Frontal cortex (tissue), 4 donors: ENCODE results near the gene HIRIP3. TPM values are rescaled to one million over a fixed set of nuclear protein-coding genes. Genes with fewer than 3 reads are reported as not detected.
"Not testable (repeated sequence)": the region's sequence is repeated elsewhere in the genome, so short reads cannot be mapped to it uniquely, and the experiment has no call there.

ENCODE experiments used
- DNase-seq, 2 donors: peaks; one replicate each; pipeline ENCODE4 v3.0.0; 2012; ENCODE audit warnings: low spot score in 2 of 2
- FAIRE-seq: peaks from 2 replicates; lab custom pipeline; 2012; peaks lifted over from hg19 to GRCh38; lab: Jason Lieb, UNC
- total RNA-seq: library from RNA; depleted of rRNA; stranded (reverse); fragments of >200 nt; gene quantifications from one replicate; pipeline ENCODE4 v1.2.3, GENCODE V29; 2014
- donor health status: control.
- donor health status: control.
- donor health status: control.

Gene HIRIP3
- 12.6 TPM for total RNA-seq

GRCh38 chr16:29995324-29995910 is at the start of gene HIRIP3:
Gene HIRIP3 (minus strand): TSS chr16:29995617. CDS start chr16:29995605, 12 bp downstream.
- no peak for FAIRE-seq
- peak; percentile 89 to 91 for DNase-seq

- DNase-seq, result no peak
Observed at GRCh38 chr16:30041841-30042240, 46.4 kb upstream of the HIRIP3 start.

GRCh38 chr16:30040690-30041089 is 45.3 kb upstream of the HIRIP3 start:
- FAIRE-seq, DNase-seq: not testable (repeated sequence)

More at GRCh38 chr16:30041841-30042240, 46.4 kb upstream of the HIRIP3 start:
- FAIRE-seq, result no peak

- DNase-seq, result no peak
- no peak for FAIRE-seq
Observed at GRCh38 chr16:30040221-30040620, 44.8 kb upstream of the HIRIP3 start.

GRCh38 chr16:30033270-30033669 is 37.9 kb upstream of the HIRIP3 start:
- FAIRE-seq (no peak), DNase-seq (no peak)

- DNase-seq, result peak; percentile 45 to 60
- FAIRE-seq, result no peak
Observed at GRCh38 chr16:30032083-30032819, 36.8 kb upstream of the HIRIP3 start.

GRCh38 chr16:30031477-30031918 is 36.1 kb upstream of the HIRIP3 start:
- FAIRE-seq, result no peak
- DNase-seq, result no peak

- no peak for DNase-seq
- FAIRE-seq, result no peak
Observed at GRCh38 chr16:30030841-30031413, 35.5 kb upstream of the HIRIP3 start, which contains the start of gene TLCD3B. Gene TLCD3B (minus strand): TSS chr16:30031271. CDS start chr16:30030527, 744 bp downstream.

GRCh38 chr16:30030011-30030685 is 34.7 kb upstream of the HIRIP3 start:
- no peak for DNase-seq
- FAIRE-seq, result no peak

- no peak for FAIRE-seq
- DNase-seq, result no peak
Observed at GRCh38 chr16:30028438-30029076, 33.1 kb upstream of the HIRIP3 start.

- no peak for DNase-seq
- no peak for FAIRE-seq
Observed at GRCh38 chr16:30027588-30028437, 32.4 kb upstream of the HIRIP3 start.

GRCh38 chr16:30026449-30026848 is 31.0 kb upstream of the HIRIP3 start:
- FAIRE-seq (no peak), DNase-seq (no peak)

GRCh38 chr16:30025574-30025973 is 30.2 kb upstream of the HIRIP3 start:
- DNase-seq (no peak), FAIRE-seq (no peak)

GRCh38 chr16:30025156-30025555 is 29.7 kb upstream of the HIRIP3 start:
- no peak for FAIRE-seq
- DNase-seq, result no peak

- DNase-seq (no peak), FAIRE-seq (no peak)
Observed at GRCh38 chr16:30024451-30024850, 29.0 kb upstream of the HIRIP3 start.

- FAIRE-seq, result no peak
Observed at GRCh38 chr16:30023586-30023985, 28.2 kb upstream of the HIRIP3 start.

GRCh38 chr16:30022887-30023286 is 27.5 kb upstream of the HIRIP3 start, which contains the start of gene C16orf92:
Gene C16orf92 (plus strand): TSS chr16:30023198. CDS start chr16:30023341, 143 bp downstream.
- no peak for DNase-seq
- no peak for FAIRE-seq

More at GRCh38 chr16:30023586-30023985, 28.2 kb upstream of the HIRIP3 start:
- no peak for DNase-seq

GRCh38 chr16:30018731-30019158 is 23.3 kb upstream of the HIRIP3 start:
- DNase-seq (no peak), FAIRE-seq (no peak)

GRCh38 chr16:30017937-30018336 is 22.5 kb upstream of the HIRIP3 start:
- not testable (repeated sequence) for DNase-seq, FAIRE-seq
